ENCODE results near the gene ZNF17. TPM values are rescaled to one million over a fixed set of nuclear protein-coding genes. Genes with fewer than 3 reads are reported as not detected.

The ZNF17 gene
- total and polyA plus RNA-seq, 8 donors: 1.5 to 138 (median 3.6) TPM

DNA sequence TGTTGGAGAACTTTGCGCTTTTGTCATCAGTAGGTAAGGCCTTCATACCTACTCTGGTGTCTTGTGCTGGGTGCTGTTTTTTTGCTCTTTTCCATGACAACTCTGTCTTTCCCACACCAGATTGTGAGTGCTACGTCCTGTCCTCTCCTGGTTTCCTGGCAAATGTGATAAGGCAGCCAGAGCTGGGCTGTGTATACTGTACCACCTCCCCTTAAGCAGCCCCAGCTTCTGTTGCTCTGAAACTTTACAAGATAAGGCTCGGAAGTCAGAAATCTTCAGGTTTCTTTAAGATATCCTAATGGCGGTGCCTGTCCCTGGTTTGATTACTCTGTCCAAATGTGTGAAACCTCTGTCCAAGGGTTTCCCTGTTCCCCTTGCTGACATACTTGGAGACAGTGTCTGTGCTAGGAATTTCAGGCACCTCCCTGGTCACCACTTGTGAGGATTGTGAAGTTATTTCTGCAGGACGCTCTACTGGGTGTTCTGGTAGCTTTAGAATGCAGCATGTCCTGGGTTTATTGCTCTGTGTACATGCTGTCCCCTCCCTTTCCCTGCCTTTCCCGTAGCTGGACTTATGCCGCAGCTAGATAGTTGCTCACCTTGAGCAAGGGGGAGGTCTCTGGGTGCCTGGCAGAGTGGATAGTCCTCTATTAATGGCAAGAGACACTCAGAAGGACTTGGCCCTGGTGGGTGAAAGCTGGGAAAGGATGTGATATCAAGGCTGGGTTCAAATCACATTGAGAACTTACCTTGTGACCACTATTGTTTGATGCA lies 31.2 kb downstream of the ZNF17 start:
- TF ChIP-seq POLR2A (IDR thresholded peaks at IDR 0.05): no peak
- TF ChIP-seq, protein P1, sequence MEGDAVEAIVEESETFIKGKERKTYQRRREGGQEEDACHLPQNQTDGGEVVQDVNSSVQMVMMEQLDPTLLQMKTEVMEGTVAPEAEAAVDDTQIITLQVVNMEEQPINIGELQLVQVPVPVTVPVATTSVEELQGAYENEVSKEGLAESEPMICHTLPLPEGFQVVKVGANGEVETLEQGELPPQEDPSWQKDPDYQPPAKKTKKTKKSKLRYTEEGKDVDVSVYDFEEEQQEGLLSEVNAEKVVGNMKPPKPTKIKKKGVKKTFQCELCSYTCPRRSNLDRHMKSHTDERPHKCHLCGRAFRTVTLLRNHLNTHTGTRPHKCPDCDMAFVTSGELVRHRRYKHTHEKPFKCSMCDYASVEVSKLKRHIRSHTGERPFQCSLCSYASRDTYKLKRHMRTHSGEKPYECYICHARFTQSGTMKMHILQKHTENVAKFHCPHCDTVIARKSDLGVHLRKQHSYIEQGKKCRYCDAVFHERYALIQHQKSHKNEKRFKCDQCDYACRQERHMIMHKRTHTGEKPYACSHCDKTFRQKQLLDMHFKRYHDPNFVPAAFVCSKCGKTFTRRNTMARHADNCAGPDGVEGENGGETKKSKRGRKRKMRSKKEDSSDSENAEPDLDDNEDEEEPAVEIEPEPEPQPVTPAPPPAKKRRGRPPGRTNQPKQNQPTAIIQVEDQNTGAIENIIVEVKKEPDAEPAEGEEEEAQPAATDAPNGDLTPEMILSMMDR (IDR thresholded peaks at IDR 0.05): no peak
- TF ChIP-seq EP300 (IDR thresholded peaks at IDR 0.05): no peak
- TF ChIP-seq POLR2AphosphoS5 (IDR thresholded peaks at IDR 0.05): no peak
- intact Hi-C loops (cut with DNase I; ENCODE audit: low total_unique reads): no loop called here
- H3K36me3 ChIP-seq: peaks cover 27 to 93% (median 63%) of the 10 kb centered on the region in 4 donors
- DNase-seq: no peak
- no peak overlapping the region for H3K4me3 ChIP-seq
- peaks cover 0 to 4% (median 1%) of the 10 kb centered on the region in 4 donors for H3K4me1 ChIP-seq
- peaks cover 22 to 96% (median 74%) of the 10 kb centered on the region in 4 donors for H3K9me3 ChIP-seq
- no peaks in the 10 kb centered on the region for H3K27me3 ChIP-seq
- WGBS, 5 donors: 74 to 95% (median 81%) methylated on average over 6 to 7 of the region's 7 CpGs
- no peak overlapping the region for H3K27ac ChIP-seq

DNA sequence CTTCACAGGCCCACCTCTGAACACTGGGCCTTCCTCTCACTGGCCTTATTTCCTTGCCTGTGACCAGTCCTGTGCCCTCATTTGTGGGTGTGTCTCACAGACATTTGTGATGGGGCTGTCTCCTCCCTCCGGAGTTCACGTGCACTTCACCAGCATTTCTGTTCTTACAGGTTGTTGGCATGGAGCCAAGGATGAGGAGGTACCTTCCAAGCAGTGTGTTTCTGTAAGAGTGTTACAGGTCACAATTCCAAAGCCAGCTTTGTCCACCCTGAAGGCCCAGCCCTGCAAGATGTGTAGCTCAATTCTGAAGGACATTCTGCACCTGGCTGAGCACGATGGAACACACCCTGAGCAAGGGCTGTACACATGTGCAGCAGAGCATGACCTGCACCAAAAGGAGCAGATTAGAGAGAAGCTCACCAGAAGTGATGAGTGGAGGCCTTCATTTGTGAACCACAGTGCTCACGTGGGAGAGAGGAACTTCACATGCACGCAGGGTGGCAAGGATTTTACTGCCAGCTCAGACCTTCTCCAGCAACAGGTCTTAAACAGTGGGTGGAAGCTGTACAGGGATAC lies 32.2 kb downstream of the ZNF17 start:
- no peak for DNase-seq
- TF ChIP-seq, protein P1 (IDR thresholded peaks at IDR 0.05): no peak
- TF ChIP-seq POLR2A (IDR thresholded peaks at IDR 0.05): no peak
- TF ChIP-seq EP300 (IDR thresholded peaks at IDR 0.05): no peak
- no peak for TF ChIP-seq POLR2AphosphoS5 (IDR thresholded peaks at IDR 0.05)
- Histone ChIP-seq H3K4me1 (no peaks in the 10 kb centered on the region), H3K27me3 (no peaks in the 10 kb centered on the region), H3K27ac (no peak overlapping the region), H3K4me3 (no peak overlapping the region), H3K36me3 (peaks cover 27 to 94% (median 59%) of the 10 kb centered on the region in 4 donors), H3K9me3 (peaks cover 22 to 99% (median 83%) of the 10 kb centered on the region in 4 donors)
- WGBS, 5 donors: 73 to 94% (median 79%) methylated on average over 5 of the region's 5 CpGs
- intact Hi-C loops (cut with DNase I; ENCODE audit: low total_unique reads): no loop called here

DNA sequence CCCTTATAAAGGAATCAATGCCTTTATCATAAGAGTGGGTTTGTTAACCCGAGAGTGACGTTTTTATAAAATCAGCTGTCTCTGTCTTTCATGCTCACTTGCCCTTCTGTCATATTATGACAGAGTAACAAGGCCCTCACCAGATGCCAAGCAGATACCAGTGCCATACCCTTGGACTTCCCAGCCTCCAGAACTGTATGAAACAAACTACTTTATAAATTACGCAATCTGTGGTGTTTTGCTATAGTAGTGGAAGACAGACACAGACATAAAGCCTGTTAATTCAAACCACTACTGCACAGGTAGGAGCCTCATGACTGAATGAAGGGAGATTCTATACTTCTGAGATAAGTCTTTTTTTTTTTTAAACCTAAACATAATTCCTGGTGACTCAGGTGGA lies 41.3 kb downstream of the ZNF17 start:
- TF ChIP-seq, protein P1 (IDR thresholded peaks at IDR 0.05): no peak
- no peak for TF ChIP-seq EP300 (IDR thresholded peaks at IDR 0.05)
- TF ChIP-seq POLR2A (IDR thresholded peaks at IDR 0.05): no peak
- TF ChIP-seq POLR2AphosphoS5 (IDR thresholded peaks at IDR 0.05): no peak
- H3K27me3 ChIP-seq: no peaks in the 10 kb centered on the region
- H3K4me1 ChIP-seq: no peaks in the 10 kb centered on the region
- H3K27ac ChIP-seq: no peak overlapping the region
- peaks cover 9 to 92% (median 51%) of the 10 kb centered on the region in 4 donors for H3K9me3 ChIP-seq
- 89 to 99% (median 95%) methylated on average over 3 of the region's 3 CpGs for whole genome bisulfite sequencing, 5 donors
- no peak for DNase-seq
- peaks cover 0 to 50% (median 2%) of the 10 kb centered on the region in 4 donors for H3K36me3 ChIP-seq
- intact Hi-C loops (cut with DNase I; ENCODE audit: low total_unique reads): no loop called here
- H3K4me3 ChIP-seq: no peak overlapping the region

DNA sequence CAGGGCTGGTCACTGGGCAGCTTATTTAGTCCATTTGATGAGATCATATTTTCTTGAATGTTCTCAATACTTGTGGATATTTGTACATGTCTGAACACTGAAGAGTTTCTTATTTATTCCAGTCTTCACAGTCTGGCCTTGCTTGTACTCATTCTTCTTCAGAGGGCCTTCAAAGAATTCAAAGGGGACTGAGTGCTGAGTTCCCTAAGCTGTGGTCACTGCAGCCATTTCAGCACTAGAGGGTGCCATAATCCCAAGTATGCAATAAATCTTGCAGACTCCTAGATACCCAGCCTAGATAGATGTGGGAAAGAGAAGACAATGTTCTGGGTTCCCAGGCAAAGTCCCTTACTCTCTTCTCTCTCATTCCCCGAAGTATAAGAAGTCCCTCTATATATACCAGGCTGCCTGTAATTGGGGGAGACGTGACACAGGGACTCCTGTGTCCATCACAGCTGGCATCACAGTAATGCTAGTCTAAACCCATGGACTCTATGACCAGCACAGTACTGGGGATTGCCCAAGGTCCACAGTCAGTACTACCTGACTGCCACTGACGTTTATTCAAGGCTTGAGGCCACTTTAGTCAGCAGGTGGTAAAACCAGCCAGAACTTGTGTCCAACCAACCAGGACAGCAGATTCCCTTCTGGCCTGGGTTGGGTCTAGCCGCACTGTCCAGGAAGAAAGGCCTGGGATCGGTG lies 54.9 kb downstream of the ZNF17 start:
- Histone ChIP-seq H3K36me3 (peaks cover 0 to 49% (median 7%) of the 10 kb centered on the region in 4 donors), H3K27me3 (no peaks in the 10 kb centered on the region), H3K4me1 (no peaks in the 10 kb centered on the region), H3K4me3 (no peak overlapping the region), H3K27ac (no peak overlapping the region), H3K9me3 (peaks cover 33 to 99% (median 86%) of the 10 kb centered on the region in 4 donors)
- intact Hi-C loops (cut with DNase I; ENCODE audit: low total_unique reads): no loop called here
- TF ChIP-seq EP300 (IDR thresholded peaks at IDR 0.05) (no peak), POLR2AphosphoS5 (IDR thresholded peaks at IDR 0.05) (no peak), POLR2A (IDR thresholded peaks at IDR 0.05) (no peak)
- TF ChIP-seq, protein P1 (IDR thresholded peaks at IDR 0.05): no peak
- DNase-seq: peak in 1 of 2 donors; percentile 9
- WGBS, 5 donors: 73 to 95% (median 81%) methylated on average over 5 of the region's 5 CpGs

Measured in stomach (tissue), 9 donors.